CD14-positive monocyte (primary cell): ENCODE data around the gene FRMD6. TPM values are rescaled to one million over a fixed set of nuclear protein-coding genes. Genes with fewer than 3 reads are reported as not detected.

ENCODE experiments used
- DNase-seq, 3 donors: peaks; one replicate each; pipeline ENCODE4 v3.0.0-alpha.2; 2011 to 2022
- H2AFZ ChIP-seq: 2 replicates; pipeline ENCODE4 v1.6.0; 2012; ENCODE audit warnings: mild to moderate bottlenecking, low read depth, low read length, inconsistent platforms; ENCODE audit not compliant: insufficient read depth, poor library complexity, severe bottlenecking
- H3K27ac ChIP-seq, 2 donors: 1 replicate in 1 of 2; 2 replicates in 1 of 2; pipeline ENCODE4 v1.5.1; 2012 to 2013; ENCODE audit warnings: low read length in 2 of 2, control low read depth in 1 of 2, inconsistent platforms in 1 of 2, low read depth in 1 of 2, mild to moderate bottlenecking in 1 of 2
- H3K27me3 ChIP-seq, 2 donors: one replicate each; pipeline versions ENCODE4 v1.6.0 to v1.6.1; 2011 to 2013; ENCODE audit warnings: low read length in 2 of 2; ENCODE audit not compliant: control insufficient read depth in 2 of 2, insufficient read depth in 2 of 2
- H3K36me3 ChIP-seq, 2 donors: replicated peaks in 1 of 2; 1 replicate in 1 of 2; 2 replicates in 1 of 2; pipeline versions ENCODE4 v1.5.1 to v1.6.1; 2012 to 2013; ENCODE audit warnings: low read length in 2 of 2, control low read depth in 1 of 2, inconsistent platforms in 1 of 2, mild to moderate bottlenecking in 1 of 2; ENCODE audit not compliant: insufficient read depth in 2 of 2, control insufficient read depth in 1 of 2
- H3K4me1 ChIP-seq, 2 donors: 1 replicate in 1 of 2; 2 replicates in 1 of 2; pipeline versions ENCODE4 v1.5.1 to v1.6.1; 2012 to 2013; ENCODE audit warnings: low read length in 2 of 2, control low read depth in 1 of 2, inconsistent platforms in 1 of 2, mild to moderate bottlenecking in 1 of 2, moderate library complexity in 1 of 2; ENCODE audit not compliant: insufficient read depth in 2 of 2, control insufficient read depth in 1 of 2
- H3K4me2 ChIP-seq: replicated peaks from 2 replicates; pipeline ENCODE3; 2012; ENCODE audit warnings: low read length, moderate library complexity, mild to moderate bottlenecking; ENCODE audit not compliant: poor library complexity, severe bottlenecking; ENCODE audit errors: extremely low read depth
- H3K4me3 ChIP-seq, 3 experiments: fragments of 200-600 bp in 1 of 3; sonication (generic) in 1 of 3; replicated peaks in 1 of 3; 1 replicate in 2 of 3; 2 replicates in 1 of 3; pipeline ENCODE4 v1.5.1; 2011 to 2013; ENCODE audit warnings: low read length in 3 of 3, mild to moderate bottlenecking in 3 of 3, control low read depth in 2 of 3, low read depth in 2 of 3, inconsistent platforms in 1 of 3, moderate library complexity in 1 of 3
- H3K79me2 ChIP-seq: 2 replicates; pipeline ENCODE4 v1.6.0; 2012; ENCODE audit warnings: mild to moderate bottlenecking, control low read depth, inconsistent platforms, low read length, moderate library complexity; ENCODE audit not compliant: insufficient read depth
- H3K9ac ChIP-seq: 2 replicates; pipeline ENCODE4 v1.6.0; 2017; ENCODE audit warnings: low read length, mild to moderate bottlenecking; ENCODE audit not compliant: insufficient read depth, poor library complexity, severe bottlenecking
- H3K9me3 ChIP-seq, 2 donors: replicated peaks in 1 of 2; 1 replicate in 1 of 2; 2 replicates in 1 of 2; pipeline versions ENCODE4 v1.5.1 to v1.6.1; 2012 to 2013; ENCODE audit warnings: low read length in 2 of 2, control low read depth in 1 of 2; ENCODE audit not compliant: control insufficient read depth in 1 of 2, insufficient read depth in 1 of 2
- H4K20me1 ChIP-seq: 2 replicates; pipeline ENCODE4 v1.6.0; 2012; ENCODE audit warnings: mild to moderate bottlenecking, low read length, control low read depth, moderate library complexity; ENCODE audit not compliant: insufficient read depth
- H3K27ac Mint-ChIP-seq, 7 donors: one replicate each; pipeline ENCODE4 v1.8.0; 2020; ENCODE audit warnings: mild to moderate bottlenecking in 7 of 7, mixed read lengths in 7 of 7, moderate library complexity in 6 of 7, inconsistent platforms in 2 of 7
- H3K27me3 Mint-ChIP-seq, 3 donors: one replicate each; pipeline ENCODE4 v1.8.0; 2021 to 2022; ENCODE audit warnings: low read depth in 3 of 3, mild to moderate bottlenecking in 3 of 3, mixed read lengths in 3 of 3, moderate library complexity in 3 of 3, inconsistent platforms in 1 of 3
- H3K36me3 Mint-ChIP-seq, 2 donors: one replicate each; pipeline ENCODE4 v1.8.0; 2020; ENCODE audit warnings: mixed read lengths in 2 of 2, inconsistent platforms in 1 of 2, mild to moderate bottlenecking in 1 of 2
- H3K4me1 Mint-ChIP-seq: one replicate; pipeline ENCODE4 v1.8.0; 2020; ENCODE audit warnings: mild to moderate bottlenecking, mixed read lengths
- H3K4me3 Mint-ChIP-seq, 2 donors: one replicate each; pipeline ENCODE4 v1.8.0; 2020; ENCODE audit warnings: mild to moderate bottlenecking in 2 of 2, mixed read lengths in 2 of 2, moderate library complexity in 1 of 2
- H3K9me3 Mint-ChIP-seq, 7 donors: one replicate each; pipeline ENCODE4 v1.8.0; 2020 to 2022; ENCODE audit warnings: mixed read lengths in 7 of 7, mild to moderate bottlenecking in 6 of 7, moderate library complexity in 6 of 7, inconsistent platforms in 2 of 7
- WGBS: methylation state at CpG from one replicate; pipeline ENCODE4 v1.1.5; 2013; ENCODE audit warnings: missing lambda C conversion rate; ENCODE audit not compliant: insufficient coverage; 5-methylcytosine and 5-hydroxymethylcytosine counted together
- intact Hi-C, 2 donors: fragments of 100-400 bp; cut with micrococcal nuclease; formaldehyde crosslinking; loops; one replicate each; pipeline versions ENCODE4 v1.15.0 to v1.15.1; 2023
- polyA plus RNA-seq, 3 donors: library from polyadenylated mRNA; depleted of rRNA in 1 of 3; unstranded in 2 of 3; stranded (reverse) in 1 of 3; fragments of 300-500 nt in 2 of 3; fragments of >200 nt in 1 of 3; fragmentation: Illumina TruSeq in 2 of 3; gene quantifications; 1 replicate in 2 of 3; 2 replicates in 1 of 3; pipeline ENCODE4 v1.2.3, GENCODE V29; 2012 to 2021
- TF ChIP-seq, protein P1 (sequence below): fragments of 200-600 bp; IDR thresholded peaks from one replicate; pipeline ENCODE4 v1.8.0; 2022; ENCODE audit warnings: antibody characterized with exemption, mild to moderate bottlenecking

FRMD6 gene
- polyA plus RNA-seq, 3 donors = 0.12 to 0.25 (median 0.12) TPM

DNA sequence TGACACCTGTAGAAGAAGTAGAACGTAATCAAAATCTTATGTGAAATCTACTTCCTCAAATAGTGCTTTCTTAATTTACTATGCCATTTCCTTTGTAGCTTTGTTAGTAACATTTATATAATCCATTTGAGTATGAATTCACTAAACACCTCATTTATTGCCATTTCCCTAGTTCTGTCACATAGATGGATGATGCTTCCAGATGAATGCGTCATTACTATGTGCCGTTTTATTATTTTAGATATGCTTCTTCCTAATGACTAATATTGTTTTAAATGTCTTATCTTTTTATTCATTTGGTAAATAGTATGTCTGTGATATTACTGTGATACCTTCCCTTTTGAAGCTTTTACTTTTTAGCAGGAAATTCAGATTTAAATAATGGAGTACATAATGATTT, 14.4 kb downstream of the FRMD6 start:
- Histone ChIP-seq H2AFZ (no peak overlapping the region), H3K4me3 (no peak overlapping the region), H3K27me3 (no peaks in the 10 kb centered on the region), H3K9me3 (no peaks in the 10 kb centered on the region), H3K9ac (no peak overlapping the region), H3K4me2 (no peak overlapping the region), H3K36me3 (no peaks in the 10 kb centered on the region), H4K20me1 (no peaks in the 10 kb centered on the region), H3K27ac (no peak overlapping the region), H3K4me1 (no peaks in the 10 kb centered on the region), H3K79me2 (no peaks in the 10 kb centered on the region)
- intact Hi-C loops = no loop called here
- Mint-ChIP-seq H3K27me3 (peaks cover 0 to 3% (median 0%) of the 10 kb centered on the region in 3 donors), H3K27ac (no peak overlapping the region), H3K4me1 (no peaks in the 10 kb centered on the region), H3K36me3 (no peaks in the 10 kb centered on the region), H3K4me3 (no peak overlapping the region), H3K9me3 (peaks cover 0 to 2% (median 0%) of the 10 kb centered on the region in 7 donors)
- DNase-seq = no peak
- TF ChIP-seq, protein P1, sequence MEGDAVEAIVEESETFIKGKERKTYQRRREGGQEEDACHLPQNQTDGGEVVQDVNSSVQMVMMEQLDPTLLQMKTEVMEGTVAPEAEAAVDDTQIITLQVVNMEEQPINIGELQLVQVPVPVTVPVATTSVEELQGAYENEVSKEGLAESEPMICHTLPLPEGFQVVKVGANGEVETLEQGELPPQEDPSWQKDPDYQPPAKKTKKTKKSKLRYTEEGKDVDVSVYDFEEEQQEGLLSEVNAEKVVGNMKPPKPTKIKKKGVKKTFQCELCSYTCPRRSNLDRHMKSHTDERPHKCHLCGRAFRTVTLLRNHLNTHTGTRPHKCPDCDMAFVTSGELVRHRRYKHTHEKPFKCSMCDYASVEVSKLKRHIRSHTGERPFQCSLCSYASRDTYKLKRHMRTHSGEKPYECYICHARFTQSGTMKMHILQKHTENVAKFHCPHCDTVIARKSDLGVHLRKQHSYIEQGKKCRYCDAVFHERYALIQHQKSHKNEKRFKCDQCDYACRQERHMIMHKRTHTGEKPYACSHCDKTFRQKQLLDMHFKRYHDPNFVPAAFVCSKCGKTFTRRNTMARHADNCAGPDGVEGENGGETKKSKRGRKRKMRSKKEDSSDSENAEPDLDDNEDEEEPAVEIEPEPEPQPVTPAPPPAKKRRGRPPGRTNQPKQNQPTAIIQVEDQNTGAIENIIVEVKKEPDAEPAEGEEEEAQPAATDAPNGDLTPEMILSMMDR = no peak
- WGBS = no CpG with 5 or more reads among the region's 3 CpGs

DNA sequence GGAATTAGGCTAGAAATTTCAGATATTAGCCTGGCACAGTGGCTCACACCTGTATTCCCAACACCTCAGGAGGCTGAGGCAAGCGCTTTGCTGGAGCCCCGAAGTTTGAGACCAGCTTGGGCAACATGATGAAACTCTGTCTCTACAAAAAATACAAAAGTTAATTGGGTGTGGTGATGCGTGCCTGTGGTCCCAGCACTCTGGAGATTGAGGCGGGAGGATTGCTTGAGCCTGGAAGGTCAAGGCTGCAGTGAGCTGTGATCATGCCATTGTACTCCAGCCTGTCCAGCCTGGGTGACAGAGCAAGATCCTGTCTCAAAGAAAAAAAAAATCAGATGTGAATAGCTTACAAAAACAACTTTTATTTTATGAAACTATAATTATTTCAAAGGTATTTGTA, 15.1 kb downstream of the FRMD6 start:
- no peak overlapping the region for H2AFZ ChIP-seq
- Mint-ChIP-seq H3K4me3 (no peak overlapping the region), H3K27me3 (peaks cover 0 to 3% (median 0%) of the 10 kb centered on the region in 3 donors), H3K36me3 (no peaks in the 10 kb centered on the region), H3K9me3 (peaks cover 0 to 2% (median 0%) of the 10 kb centered on the region in 7 donors), H3K4me1 (no peaks in the 10 kb centered on the region), H3K27ac (no peak overlapping the region)
- H3K4me2 ChIP-seq = no peak overlapping the region
- no peaks in the 10 kb centered on the region for H3K9me3 ChIP-seq
- no peak overlapping the region for H3K27ac ChIP-seq
- no peaks in the 10 kb centered on the region for H3K79me2 ChIP-seq
- no peak for DNase-seq
- intact Hi-C loops = no loop called here
- no peaks in the 10 kb centered on the region for H3K4me1 ChIP-seq
- H3K4me3 ChIP-seq = no peak overlapping the region
- H3K36me3 ChIP-seq = no peaks in the 10 kb centered on the region
- 100% methylated on average over 3 of the region's 4 CpGs for WGBS
- H4K20me1 ChIP-seq = no peaks in the 10 kb centered on the region
- TF ChIP-seq, protein P1 = no peak
- no peak overlapping the region for H3K9ac ChIP-seq
- no peaks in the 10 kb centered on the region for H3K27me3 ChIP-seq
